ENCODE data around the gene AJAP1. TPM values are rescaled to one million over a fixed set of nuclear protein-coding genes. Genes with fewer than 3 reads are reported as not detected.

Gene AJAP1
- under 0.01 TPM in 1 of 2 replicates, not detected in the other for total RNA-seq

GRCh38 chr1:4653796-4654725, at the start of gene AJAP1:
Gene AJAP1 (plus strand): TSS chr1:4654609. CDS start chr1:4655426, 817 bp downstream.

